CD14-positive monocyte (primary cell): ENCODE data around the gene RAI2. TPM values are rescaled to one million over a fixed set of nuclear protein-coding genes. Genes with fewer than 3 reads are reported as not detected.

Source experiments
- DNase-seq, 3 donors: peaks; one replicate each; pipeline ENCODE4 v3.0.0-alpha.2; 2011 to 2022
- H2AFZ ChIP-seq: 2 replicates; pipeline ENCODE4 v1.6.0; 2012; ENCODE audit warnings: mild to moderate bottlenecking, low read depth, low read length, inconsistent platforms; ENCODE audit not compliant: insufficient read depth, poor library complexity, severe bottlenecking
- H3K27ac ChIP-seq, 2 donors: 1 replicate in 1 of 2; 2 replicates in 1 of 2; pipeline ENCODE4 v1.5.1; 2012 to 2013; ENCODE audit warnings: low read length in 2 of 2, control low read depth in 1 of 2, inconsistent platforms in 1 of 2, low read depth in 1 of 2, mild to moderate bottlenecking in 1 of 2
- H3K27me3 ChIP-seq, 2 donors: one replicate each; pipeline versions ENCODE4 v1.6.0 to v1.6.1; 2011 to 2013; ENCODE audit warnings: low read length in 2 of 2; ENCODE audit not compliant: control insufficient read depth in 2 of 2, insufficient read depth in 2 of 2
- H3K36me3 ChIP-seq, 2 donors: replicated peaks in 1 of 2; 1 replicate in 1 of 2; 2 replicates in 1 of 2; pipeline versions ENCODE4 v1.5.1 to v1.6.1; 2012 to 2013; ENCODE audit warnings: low read length in 2 of 2, control low read depth in 1 of 2, inconsistent platforms in 1 of 2, mild to moderate bottlenecking in 1 of 2; ENCODE audit not compliant: insufficient read depth in 2 of 2, control insufficient read depth in 1 of 2
- H3K4me1 ChIP-seq, 2 donors: 1 replicate in 1 of 2; 2 replicates in 1 of 2; pipeline versions ENCODE4 v1.5.1 to v1.6.1; 2012 to 2013; ENCODE audit warnings: low read length in 2 of 2, control low read depth in 1 of 2, inconsistent platforms in 1 of 2, mild to moderate bottlenecking in 1 of 2, moderate library complexity in 1 of 2; ENCODE audit not compliant: insufficient read depth in 2 of 2, control insufficient read depth in 1 of 2
- H3K4me2 ChIP-seq: replicated peaks from 2 replicates; pipeline ENCODE3; 2012; ENCODE audit warnings: low read length, moderate library complexity, mild to moderate bottlenecking; ENCODE audit not compliant: poor library complexity, severe bottlenecking; ENCODE audit errors: extremely low read depth
- H3K4me3 ChIP-seq, 3 experiments: fragments of 200-600 bp in 1 of 3; sonication (generic) in 1 of 3; replicated peaks in 1 of 3; 1 replicate in 2 of 3; 2 replicates in 1 of 3; pipeline ENCODE4 v1.5.1; 2011 to 2013; ENCODE audit warnings: low read length in 3 of 3, mild to moderate bottlenecking in 3 of 3, control low read depth in 2 of 3, low read depth in 2 of 3, inconsistent platforms in 1 of 3, moderate library complexity in 1 of 3
- H3K79me2 ChIP-seq: 2 replicates; pipeline ENCODE4 v1.6.0; 2012; ENCODE audit warnings: mild to moderate bottlenecking, control low read depth, inconsistent platforms, low read length, moderate library complexity; ENCODE audit not compliant: insufficient read depth
- H3K9ac ChIP-seq: 2 replicates; pipeline ENCODE4 v1.6.0; 2017; ENCODE audit warnings: low read length, mild to moderate bottlenecking; ENCODE audit not compliant: insufficient read depth, poor library complexity, severe bottlenecking
- H3K9me3 ChIP-seq, 2 donors: replicated peaks in 1 of 2; 1 replicate in 1 of 2; 2 replicates in 1 of 2; pipeline versions ENCODE4 v1.5.1 to v1.6.1; 2012 to 2013; ENCODE audit warnings: low read length in 2 of 2, control low read depth in 1 of 2; ENCODE audit not compliant: control insufficient read depth in 1 of 2, insufficient read depth in 1 of 2
- H4K20me1 ChIP-seq: 2 replicates; pipeline ENCODE4 v1.6.0; 2012; ENCODE audit warnings: mild to moderate bottlenecking, low read length, control low read depth, moderate library complexity; ENCODE audit not compliant: insufficient read depth
- H3K27ac Mint-ChIP-seq, 7 donors: one replicate each; pipeline ENCODE4 v1.8.0; 2020; ENCODE audit warnings: mild to moderate bottlenecking in 7 of 7, mixed read lengths in 7 of 7, moderate library complexity in 6 of 7, inconsistent platforms in 2 of 7
- H3K27me3 Mint-ChIP-seq, 3 donors: one replicate each; pipeline ENCODE4 v1.8.0; 2021 to 2022; ENCODE audit warnings: low read depth in 3 of 3, mild to moderate bottlenecking in 3 of 3, mixed read lengths in 3 of 3, moderate library complexity in 3 of 3, inconsistent platforms in 1 of 3
- H3K36me3 Mint-ChIP-seq, 2 donors: one replicate each; pipeline ENCODE4 v1.8.0; 2020; ENCODE audit warnings: mixed read lengths in 2 of 2, inconsistent platforms in 1 of 2, mild to moderate bottlenecking in 1 of 2
- H3K4me1 Mint-ChIP-seq: one replicate; pipeline ENCODE4 v1.8.0; 2020; ENCODE audit warnings: mild to moderate bottlenecking, mixed read lengths
- H3K4me3 Mint-ChIP-seq, 2 donors: one replicate each; pipeline ENCODE4 v1.8.0; 2020; ENCODE audit warnings: mild to moderate bottlenecking in 2 of 2, mixed read lengths in 2 of 2, moderate library complexity in 1 of 2
- H3K9me3 Mint-ChIP-seq, 7 donors: one replicate each; pipeline ENCODE4 v1.8.0; 2020 to 2022; ENCODE audit warnings: mixed read lengths in 7 of 7, mild to moderate bottlenecking in 6 of 7, moderate library complexity in 6 of 7, inconsistent platforms in 2 of 7
- CTCF ChIP-seq: fragments of 200-600 bp; IDR thresholded peaks from one replicate; pipeline ENCODE4 v1.8.0; 2022; ENCODE audit warnings: antibody characterized with exemption, mild to moderate bottlenecking
- WGBS: methylation state at CpG from one replicate; pipeline ENCODE4 v1.1.5; 2013; ENCODE audit warnings: missing lambda C conversion rate; ENCODE audit not compliant: insufficient coverage; 5-methylcytosine and 5-hydroxymethylcytosine counted together
- intact Hi-C, 2 donors: fragments of 100-400 bp; cut with micrococcal nuclease; formaldehyde crosslinking; loops; one replicate each; pipeline versions ENCODE4 v1.15.0 to v1.15.1; 2023
- polyA plus RNA-seq, 3 donors: library from polyadenylated mRNA; depleted of rRNA in 1 of 3; unstranded in 2 of 3; stranded (reverse) in 1 of 3; fragments of 300-500 nt in 2 of 3; fragments of >200 nt in 1 of 3; fragmentation: Illumina TruSeq in 2 of 3; gene quantifications; 1 replicate in 2 of 3; 2 replicates in 1 of 3; pipeline ENCODE4 v1.2.3, GENCODE V29; 2012 to 2021

The RAI2 gene
- polyA plus RNA-seq, 3 donors, result not detected

DNA sequence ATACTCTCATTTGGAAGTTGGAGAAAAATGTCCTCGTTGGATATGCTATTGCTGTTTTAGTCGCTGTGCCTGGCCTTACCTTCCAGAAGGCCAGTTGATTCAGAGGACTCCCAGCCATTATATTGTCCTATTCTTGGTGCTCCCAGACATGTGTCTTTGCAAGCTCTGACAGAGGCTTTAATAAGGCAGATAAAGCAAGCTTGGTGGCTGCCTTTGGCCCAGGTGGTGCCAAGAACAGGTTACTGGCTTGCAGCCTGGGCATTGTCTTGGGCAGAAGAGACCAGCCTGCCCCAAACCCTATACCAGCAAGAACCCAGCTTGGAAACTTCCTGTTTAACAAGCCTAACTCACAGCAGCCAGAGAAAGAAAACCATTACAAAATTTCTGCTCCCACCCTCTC is 16.9 kb downstream of the RAI2 start:
- DNase-seq, result no peak
- no peaks in the 10 kb centered on the region for H4K20me1 ChIP-seq
- H3K27me3 ChIP-seq, result peaks cover 0 to 10% of the 10 kb centered on the region in 2 donors
- no peak overlapping the region for H3K4me2 ChIP-seq
- Mint-ChIP-seq H3K4me3 (no peak overlapping the region), H3K4me1 (peaks cover 2% of the 10 kb centered on the region), H3K27me3 (peaks cover 0 to 13% (median 4%) of the 10 kb centered on the region in 3 donors), H3K9me3 (no peaks in the 10 kb centered on the region), H3K36me3 (no peaks in the 10 kb centered on the region), H3K27ac (no peak overlapping the region)
- intact Hi-C loops, result no loop called here
- no peaks in the 10 kb centered on the region for H3K79me2 ChIP-seq
- no peaks in the 10 kb centered on the region for H3K4me1 ChIP-seq
- no CpG with 5 or more reads among the region's 2 CpGs for WGBS
- no peak overlapping the region for H3K27ac ChIP-seq
- no peak overlapping the region for H3K9ac ChIP-seq
- H3K4me3 ChIP-seq, result no peak overlapping the region
- H3K9me3 ChIP-seq, result no peaks in the 10 kb centered on the region
- TF ChIP-seq CTCF, result no peak
- H3K36me3 ChIP-seq, result no peaks in the 10 kb centered on the region
- no peak overlapping the region for H2AFZ ChIP-seq

- Mint-ChIP-seq H3K27ac (no peak overlapping the region), H3K4me1 (peaks cover 2% of the 10 kb centered on the region), H3K36me3 (no peaks in the 10 kb centered on the region), H3K27me3 (peaks cover 5 to 8% (median 7%) of the 10 kb centered on the region in 3 donors), H3K4me3 (no peak overlapping the region), H3K9me3 (no peaks in the 10 kb centered on the region)
- Histone ChIP-seq H3K9ac (no peak overlapping the region), H3K79me2 (no peaks in the 10 kb centered on the region), H2AFZ (no peak overlapping the region), H3K27me3 (peaks cover 0 to 8% of the 10 kb centered on the region in 2 donors), H3K27ac (no peak overlapping the region), H3K36me3 (no peaks in the 10 kb centered on the region), H3K9me3 (no peaks in the 10 kb centered on the region), H3K4me3 (no peak overlapping the region), H3K4me2 (no peak overlapping the region), H3K4me1 (no peaks in the 10 kb centered on the region), H4K20me1 (no peaks in the 10 kb centered on the region)
- no peak for DNase-seq
- intact Hi-C loops, result no loop called here
- WGBS, result no CpG with 5 or more reads among the region's 6 CpGs
- TF ChIP-seq CTCF, result no peak
Measured at GRCh38 chrX:17842769-17843525, 18.2 kb downstream of the RAI2 start.
